Endodermal cell (in vitro differentiated cells): ENCODE results near the gene CDKN2D. TPM values are rescaled to one million over a fixed set of nuclear protein-coding genes. Genes with fewer than 3 reads are reported as not detected.

ENCODE experiments used
- DNase-seq: peaks from one replicate; pipeline ENCODE4 v3.0.0-alpha.2; 2017
- H3K27ac ChIP-seq: 2 replicates; pipeline ENCODE4 v1.5.1; 2013; ENCODE audit warnings: mild to moderate bottlenecking, low read depth, low read length, moderate library complexity
- H3K27me3 ChIP-seq: 2 replicates; pipeline ENCODE4 v1.6.1; 2013; ENCODE audit warnings: mild to moderate bottlenecking, low read length, moderate library complexity; ENCODE audit not compliant: insufficient read depth, control insufficient read depth, poor library complexity, severe bottlenecking
- H3K36me3 ChIP-seq: 2 replicates; pipeline ENCODE4 v1.7.0; 2013; ENCODE audit warnings: mild to moderate bottlenecking, low read length, moderate library complexity; ENCODE audit not compliant: control insufficient read depth, insufficient read depth
- H3K4me1 ChIP-seq: one replicate; pipeline ENCODE4 v1.7.0; 2013; ENCODE audit warnings: low read length; ENCODE audit not compliant: control insufficient read depth, insufficient read depth
- H3K4me3 ChIP-seq: 2 replicates; pipeline ENCODE4 v1.5.1; 2013; ENCODE audit warnings: mild to moderate bottlenecking, low read length, moderate library complexity
- H3K9ac ChIP-seq: 2 replicates; pipeline ENCODE4 v1.6.1; 2013; ENCODE audit warnings: mild to moderate bottlenecking, low read length, moderate library complexity; ENCODE audit not compliant: poor library complexity, severe bottlenecking; ENCODE audit errors: extremely low read depth
- H3K9me3 ChIP-seq: 2 replicates; pipeline ENCODE4 v1.6.1; 2013; ENCODE audit warnings: mild to moderate bottlenecking, low read length, moderate library complexity; ENCODE audit not compliant: control insufficient read depth
- H3K27ac Mint-ChIP-seq: 2 replicates; pipeline ENCODE4 v1.8.0; 2020; ENCODE audit warnings: mixed read lengths
- H3K27me3 Mint-ChIP-seq: 2 replicates; pipeline ENCODE4 v1.8.0; 2021; ENCODE audit warnings: mild to moderate bottlenecking, mixed read lengths; ENCODE audit not compliant: insufficient read depth
- H3K36me3 Mint-ChIP-seq: 2 replicates; pipeline ENCODE4 v1.8.0; 2020; ENCODE audit warnings: low read depth, mixed read lengths
- H3K4me1 Mint-ChIP-seq: 2 replicates; pipeline ENCODE4 v1.8.0; 2020; ENCODE audit warnings: mixed read lengths
- H3K4me3 Mint-ChIP-seq: 2 replicates; pipeline ENCODE4 v1.8.0; 2020; ENCODE audit warnings: mild to moderate bottlenecking, moderate library complexity, mixed read lengths
- H3K9me3 Mint-ChIP-seq: 2 replicates; pipeline ENCODE4 v1.8.0; 2020; ENCODE audit warnings: mild to moderate bottlenecking, mixed read lengths
- CTCF ChIP-seq: fragments of 200-600 bp; sonication (generic); conservative IDR thresholded peaks from 2 replicates; pipeline ENCODE4 v1.5.0; 2021; ENCODE audit warnings: antibody characterized with exemption, mild to moderate bottlenecking
- WGBS, 2 experiments: methylation state at CpG; one replicate each; pipeline versions ENCODE4 v1.1.5 to v1.1.7; 2013; ENCODE audit warnings: missing lambda C conversion rate in 2 of 2, mixed read lengths in 1 of 2; ENCODE audit not compliant: insufficient coverage in 1 of 2, insufficient read length in 1 of 2; 5-methylcytosine and 5-hydroxymethylcytosine counted together
- total RNA-seq, 2 donors: library from RNA; stranded (reverse); fragmentation: NEBNext Ultra II Directional in 1 of 2; extraction: Animal tissue kit (Norgen Biotek cat#: 25700) in 1 of 2; gene quantifications; 2 replicates in 1 of 2; 3 replicates in 1 of 2; pipeline ENCODE4 v1.2.1, GENCODE V29; 2021

CDKN2D gene
- total RNA-seq, 2 donors from 2014 or later: 3.5 to 4.6 TPM

- Mint-ChIP-seq H3K4me3 (no peak overlapping the region), H3K4me1 (no peaks in the 10 kb centered on the region), H3K9me3 (no peaks in the 10 kb centered on the region), H3K36me3 (no peaks in the 10 kb centered on the region), H3K27me3 (peaks cover 7% of the 10 kb centered on the region), H3K27ac (no peak overlapping the region)
- Histone ChIP-seq H3K9me3 (no peaks in the 10 kb centered on the region), H3K4me3 (no peak overlapping the region), H3K27me3 (no peaks in the 10 kb centered on the region), H3K27ac (no peak overlapping the region), H3K9ac (no peak overlapping the region), H3K36me3 (no peaks in the 10 kb centered on the region), H3K4me1 (no peaks in the 10 kb centered on the region)
- 92% methylated on average over 5 to 6 of the region's 7 CpGs for WGBS, 2 experiments
- TF ChIP-seq CTCF: no peak
- no peak for DNase-seq
These were observed 24.4 kb upstream of the CDKN2D start for GRCh38 chr19:10593148-10593547.

- Histone ChIP-seq H3K36me3 (no peaks in the 10 kb centered on the region), H3K9me3 (no peaks in the 10 kb centered on the region), H3K9ac (no peak overlapping the region), H3K27me3 (no peaks in the 10 kb centered on the region), H3K4me1 (no peaks in the 10 kb centered on the region), H3K27ac (no peak overlapping the region), H3K4me3 (no peak overlapping the region)
- TF ChIP-seq CTCF: no peak
- Mint-ChIP-seq H3K4me3 (peak overlapping the region; percentile 97), H3K4me1 (peaks cover 5% of the 10 kb centered on the region), H3K27me3 (peaks cover 11% of the 10 kb centered on the region), H3K36me3 (peaks cover 20% of the 10 kb centered on the region), H3K27ac (no peak overlapping the region), H3K9me3 (no peaks in the 10 kb centered on the region)
- no peak for DNase-seq
- WGBS, 2 experiments: 87 to 89% methylated on average over 2 of the region's 2 CpGs
These were observed 19.0 kb upstream of the CDKN2D start for GRCh38 chr19:10587839-10588150.

GRCh38 chr19:10587022-10587838 is 18.5 kb upstream of the CDKN2D start, which contains the start of gene AP1M2:
Gene AP1M2 (minus strand): TSS chr19:10587312. CDS start chr19:10587231, 81 bp downstream.
- no peaks in the 10 kb centered on the region for H3K27me3 ChIP-seq
- H3K4me1 ChIP-seq: no peaks in the 10 kb centered on the region
- no peaks in the 10 kb centered on the region for H3K9me3 ChIP-seq
- no peaks in the 10 kb centered on the region for H3K36me3 ChIP-seq
- peak within 1 kb of the TSS; percentile 15 for H3K9ac ChIP-seq
- WGBS, 2 experiments: 63 to 81% methylated on average over 24 to 35 of the region's 35 CpGs
- peaks cover 11% of the 10 kb centered on the region for H3K27me3 Mint-ChIP-seq
- peak within 1 kb of the TSS; percentile 97 for H3K4me3 Mint-ChIP-seq
- H3K4me1 Mint-ChIP-seq: peaks cover 5% of the 10 kb centered on the region
- H3K36me3 Mint-ChIP-seq: peaks cover 22% of the 10 kb centered on the region
- no peak for TF ChIP-seq CTCF
- peak; percentile 91 for DNase-seq
- no peaks in the 10 kb centered on the region for H3K9me3 Mint-ChIP-seq
- H3K27ac ChIP-seq: no peak within 1 kb of the TSS
- peak within 1 kb of the TSS; percentile 78 for H3K4me3 ChIP-seq
- peak within 1 kb of the TSS; percentile 96 for H3K27ac Mint-ChIP-seq
